Measurements from ENCODE around the gene COQ5.

COQ5 gene

GRCh38 chr12:120475643-120476042 is 53.3 kb downstream of the COQ5 start:
- no peaks in the 10 kb centered on the region for H3K27me3 ChIP-seq (replicated peaks; ENCODE audit: control insufficient read depth, insufficient read depth, low read length)
- H3K9me3 ChIP-seq (ENCODE audit: control insufficient read depth, low read length): no peaks in the 10 kb centered on the region
- no peak overlapping the region for H3K9ac ChIP-seq (ENCODE audit: low read length)
- DNase-seq (ENCODE audit: low read depth): no peak
- H3K4me3 ChIP-seq (ENCODE audit: low read length): no peak overlapping the region
- H3K36me3 ChIP-seq (ENCODE audit: control insufficient read depth, insufficient read depth, low read length, severe bottlenecking): no peaks in the 10 kb centered on the region
- H3K4me1 ChIP-seq (ENCODE audit: control insufficient read depth, insufficient read depth, low read length): peaks cover 4% of the 10 kb centered on the region

- no peaks in the 10 kb centered on the region for H3K9me3 ChIP-seq (ENCODE audit: control insufficient read depth, low read length)
- peak; percentile 67 for DNase-seq (ENCODE audit: low read depth)
- no peak overlapping the region for H3K4me3 ChIP-seq (ENCODE audit: low read length)
- no peaks in the 10 kb centered on the region for H3K36me3 ChIP-seq (ENCODE audit: control insufficient read depth, insufficient read depth, low read length, severe bottlenecking)
- peaks cover 8% of the 10 kb centered on the region for H3K4me1 ChIP-seq (ENCODE audit: control insufficient read depth, insufficient read depth, low read length)
- H3K9ac ChIP-seq (ENCODE audit: low read length): no peak overlapping the region
- H3K27me3 ChIP-seq (replicated peaks; ENCODE audit: control insufficient read depth, insufficient read depth, low read length): no peaks in the 10 kb centered on the region
Observed at GRCh38 chr12:120474616-120474960, 54.4 kb downstream of the COQ5 start.

GRCh38 chr12:120473807-120474615 is 54.9 kb downstream of the COQ5 start:
- peaks cover 8% of the 10 kb centered on the region for H3K4me1 ChIP-seq (ENCODE audit: control insufficient read depth, insufficient read depth, low read length)
- H3K27me3 ChIP-seq (replicated peaks; ENCODE audit: control insufficient read depth, insufficient read depth, low read length): no peaks in the 10 kb centered on the region
- no peak overlapping the region for H3K9ac ChIP-seq (ENCODE audit: low read length)
- H3K4me3 ChIP-seq (ENCODE audit: low read length): no peak overlapping the region
- no peaks in the 10 kb centered on the region for H3K36me3 ChIP-seq (ENCODE audit: control insufficient read depth, insufficient read depth, low read length, severe bottlenecking)
- no peaks in the 10 kb centered on the region for H3K9me3 ChIP-seq (ENCODE audit: control insufficient read depth, low read length)
- no peak for DNase-seq (ENCODE audit: low read depth)

- Histone ChIP-seq H3K27me3 (replicated peaks; ENCODE audit: control insufficient read depth, insufficient read depth, low read length) (no peaks in the 10 kb centered on the region), H3K9me3 (ENCODE audit: control insufficient read depth, low read length) (no peaks in the 10 kb centered on the region), H3K36me3 (ENCODE audit: control insufficient read depth, insufficient read depth, low read length, severe bottlenecking) (no peaks in the 10 kb centered on the region), H3K4me1 (ENCODE audit: control insufficient read depth, insufficient read depth, low read length) (peaks cover 16% of the 10 kb centered on the region), H3K4me3 (ENCODE audit: low read length) (no peak overlapping the region), H3K9ac (ENCODE audit: low read length) (no peak overlapping the region)
- peak; percentile 26 for DNase-seq (ENCODE audit: low read depth)
Observed at GRCh38 chr12:120472521-120472920, 56.4 kb downstream of the COQ5 start.

- peak overlapping the region; percentile 91 for H3K4me3 ChIP-seq (ENCODE audit: low read length)
- H3K9ac ChIP-seq (ENCODE audit: low read length): peak overlapping the region; percentile 94
- no peaks in the 10 kb centered on the region for H3K9me3 ChIP-seq (ENCODE audit: control insufficient read depth, low read length)
- peaks cover 11% of the 10 kb centered on the region for H3K36me3 ChIP-seq (ENCODE audit: control insufficient read depth, insufficient read depth, low read length, severe bottlenecking)
- DNase-seq (ENCODE audit: low read depth): no peak
- no peaks in the 10 kb centered on the region for H3K27me3 ChIP-seq (replicated peaks; ENCODE audit: control insufficient read depth, insufficient read depth, low read length)
- peaks cover 29% of the 10 kb centered on the region for H3K4me1 ChIP-seq (ENCODE audit: control insufficient read depth, insufficient read depth, low read length)
Observed at GRCh38 chr12:120470150-120470784, 58.7 kb downstream of the COQ5 start.

GRCh38 chr12:120469450-120470149 is 59.4 kb downstream of the COQ5 start, which contains the start of gene SRSF9:
SRSF9 (minus strand) TSS chr12:120469748; CDS start chr12:120469609, 139 bp downstream.
- peak within 1 kb of the TSS; percentile 91 for H3K4me3 ChIP-seq (ENCODE audit: low read length)
- H3K4me1 ChIP-seq (ENCODE audit: control insufficient read depth, insufficient read depth, low read length): peaks cover 29% of the 10 kb centered on the region
- peaks cover 18% of the 10 kb centered on the region for H3K36me3 ChIP-seq (ENCODE audit: control insufficient read depth, insufficient read depth, low read length, severe bottlenecking)
- no peaks in the 10 kb centered on the region for H3K27me3 ChIP-seq (replicated peaks; ENCODE audit: control insufficient read depth, insufficient read depth, low read length)
- H3K9me3 ChIP-seq (ENCODE audit: control insufficient read depth, low read length): no peaks in the 10 kb centered on the region
- DNase-seq (ENCODE audit: low read depth): peak; percentile 99
- H3K9ac ChIP-seq (ENCODE audit: low read length): peak within 1 kb of the TSS; percentile 94

GRCh38 chr12:120468821-120469449 is 60.0 kb downstream of the COQ5 start:
- peak overlapping the region; percentile 91 for H3K4me3 ChIP-seq (ENCODE audit: low read length)
- peaks cover 25% of the 10 kb centered on the region for H3K36me3 ChIP-seq (ENCODE audit: control insufficient read depth, insufficient read depth, low read length, severe bottlenecking)
- peak overlapping the region; percentile 94 for H3K9ac ChIP-seq (ENCODE audit: low read length)
- DNase-seq (ENCODE audit: low read depth): peak; percentile 56
- H3K27me3 ChIP-seq (replicated peaks; ENCODE audit: control insufficient read depth, insufficient read depth, low read length): no peaks in the 10 kb centered on the region
- peaks cover 29% of the 10 kb centered on the region for H3K4me1 ChIP-seq (ENCODE audit: control insufficient read depth, insufficient read depth, low read length)
- H3K9me3 ChIP-seq (ENCODE audit: control insufficient read depth, low read length): no peaks in the 10 kb centered on the region

GRCh38 chr12:120468325-120468820 is 60.6 kb downstream of the COQ5 start:
- H3K27me3 ChIP-seq (replicated peaks; ENCODE audit: control insufficient read depth, insufficient read depth, low read length): no peaks in the 10 kb centered on the region
- H3K4me1 ChIP-seq (ENCODE audit: control insufficient read depth, insufficient read depth, low read length): peaks cover 29% of the 10 kb centered on the region
- H3K9ac ChIP-seq (ENCODE audit: low read length): peak overlapping the region; percentile 94
- peak; percentile 76 for DNase-seq (ENCODE audit: low read depth)
- H3K4me3 ChIP-seq (ENCODE audit: low read length): peak overlapping the region; percentile 91
- H3K36me3 ChIP-seq (ENCODE audit: control insufficient read depth, insufficient read depth, low read length, severe bottlenecking): peaks cover 30% of the 10 kb centered on the region
- no peaks in the 10 kb centered on the region for H3K9me3 ChIP-seq (ENCODE audit: control insufficient read depth, low read length)

- Histone ChIP-seq H3K36me3 (ENCODE audit: control insufficient read depth, insufficient read depth, low read length, severe bottlenecking) (peaks cover 40% of the 10 kb centered on the region), H3K27me3 (replicated peaks; ENCODE audit: control insufficient read depth, insufficient read depth, low read length) (no peaks in the 10 kb centered on the region), H3K4me1 (ENCODE audit: control insufficient read depth, insufficient read depth, low read length) (peaks cover 29% of the 10 kb centered on the region), H3K9me3 (ENCODE audit: control insufficient read depth, low read length) (no peaks in the 10 kb centered on the region), H3K9ac (ENCODE audit: low read length) (peak overlapping the region; percentile 14), H3K4me3 (ENCODE audit: low read length) (no peak overlapping the region)
- no peak for DNase-seq (ENCODE audit: low read depth)
Observed at GRCh38 chr12:120467439-120467838, 61.5 kb downstream of the COQ5 start.

- H3K36me3 ChIP-seq (ENCODE audit: control insufficient read depth, insufficient read depth, low read length, severe bottlenecking): peaks cover 47% of the 10 kb centered on the region
- H3K9ac ChIP-seq (ENCODE audit: low read length): peak overlapping the region; percentile 19
- no peaks in the 10 kb centered on the region for H3K9me3 ChIP-seq (ENCODE audit: control insufficient read depth, low read length)
- H3K4me3 ChIP-seq (ENCODE audit: low read length): no peak overlapping the region
- peaks cover 25% of the 10 kb centered on the region for H3K4me1 ChIP-seq (ENCODE audit: control insufficient read depth, insufficient read depth, low read length)
- DNase-seq (ENCODE audit: low read depth): peak; percentile 67
- H3K27me3 ChIP-seq (replicated peaks; ENCODE audit: control insufficient read depth, insufficient read depth, low read length): no peaks in the 10 kb centered on the region
Observed at GRCh38 chr12:120466560-120467315, 62.2 kb downstream of the COQ5 start.
